Liver (tissue), 9 donors: ENCODE data around the gene RBMS3. TPM values are rescaled to one million over a fixed set of nuclear protein-coding genes. Genes with fewer than 3 reads are reported as not detected.

ENCODE experiments used
- DNase-seq: peaks from one replicate; pipeline ENCODE4 v3.0.0-alpha.2; 2017; ENCODE audit warnings: low spot score
- H3K27ac ChIP-seq, 2 donors: one replicate each; pipeline ENCODE4 v1.7.0; 2013; ENCODE audit warnings: inconsistent platforms in 2 of 2, low read length in 2 of 2, control low read depth in 1 of 2, low read depth in 1 of 2, mild to moderate bottlenecking in 1 of 2
- H3K27me3 ChIP-seq, 4 donors: one replicate each; pipeline versions ENCODE4 v1.6.1 to v1.7.0; 2013; ENCODE audit warnings: low read length in 3 of 4, inconsistent platforms in 1 of 4, mild to moderate bottlenecking in 1 of 4, moderate library complexity in 1 of 4; ENCODE audit not compliant: control insufficient read depth in 4 of 4, insufficient read depth in 4 of 4
- H3K36me3 ChIP-seq, 4 donors: one replicate each; pipeline versions ENCODE4 v1.6.1 to v1.7.0; 2013; ENCODE audit warnings: low read length in 3 of 4, mild to moderate bottlenecking in 3 of 4, low read depth in 1 of 4, moderate library complexity in 1 of 4; ENCODE audit not compliant: control insufficient read depth in 4 of 4, insufficient read depth in 3 of 4
- H3K4me1 ChIP-seq, 4 donors: one replicate each; pipeline versions ENCODE4 v1.6.1 to v1.7.0; 2013; ENCODE audit warnings: low read length in 3 of 4, mild to moderate bottlenecking in 3 of 4, moderate library complexity in 1 of 4; ENCODE audit not compliant: control insufficient read depth in 4 of 4, insufficient read depth in 4 of 4
- H3K4me3 ChIP-seq, 3 donors: one replicate each; pipeline versions ENCODE4 v1.6.1 to v1.7.0; 2013; ENCODE audit warnings: low read length in 3 of 3, control low read depth in 1 of 3, low read depth in 1 of 3, mild to moderate bottlenecking in 1 of 3
- H3K9ac ChIP-seq, 2 donors: one replicate each; pipeline ENCODE4 v1.7.0; 2013; ENCODE audit warnings: low read length in 2 of 2, mild to moderate bottlenecking in 2 of 2, moderate library complexity in 2 of 2, control low read depth in 1 of 2, low read depth in 1 of 2
- H3K9me3 ChIP-seq, 4 donors: one replicate each; pipeline versions ENCODE4 v1.6.1 to v1.7.0; 2013; ENCODE audit warnings: low read length in 3 of 4; ENCODE audit not compliant: control insufficient read depth in 4 of 4
- CTCF ChIP-seq: fragments of 150-350 bp; IDR thresholded peaks from 2 replicates; pipeline ENCODE4 v1.5.1; 2017; ENCODE audit warnings: improper control_type of control experiment, low read depth, low read length; ENCODE audit not compliant: missing input control
- EGR1 ChIP-seq, 2 donors: IDR thresholded peaks; 2 replicates each; pipeline ENCODE4 v1.6.1; 2016 to 2018; ENCODE audit warnings: antibody characterized with exemption in 2 of 2, low read depth in 2 of 2
- FOXA1 ChIP-seq: IDR thresholded peaks from 2 replicates; pipeline ENCODE4 v1.6.1; 2016; ENCODE audit warnings: antibody characterized with exemption
- FOXA2 ChIP-seq: IDR thresholded peaks from 2 replicates; pipeline ENCODE4 v1.6.1; 2016; ENCODE audit warnings: antibody characterized with exemption
- GABPA ChIP-seq, 2 donors: IDR thresholded peaks in 1 of 2; conservative IDR thresholded peaks in 1 of 2; 2 replicates each; pipeline ENCODE4 v1.6.1; 2016; ENCODE audit warnings: antibody characterized with exemption in 2 of 2, mild to moderate bottlenecking in 1 of 2, moderate library complexity in 1 of 2
- HNF4A ChIP-seq, 2 donors: conservative IDR thresholded peaks; 2 replicates each; pipeline ENCODE4 v1.6.1; 2016; ENCODE audit warnings: antibody characterized with exemption in 2 of 2, mild to moderate bottlenecking in 2 of 2
- HNF4G ChIP-seq: IDR thresholded peaks from 2 replicates; pipeline ENCODE4 v1.6.1; 2016; ENCODE audit warnings: antibody characterized with exemption
- JUND ChIP-seq, 2 donors: IDR thresholded peaks; 2 replicates each; pipeline ENCODE4 v1.6.1; 2016; ENCODE audit warnings: antibody characterized with exemption in 2 of 2
- MAX ChIP-seq: IDR thresholded peaks from 2 replicates; pipeline ENCODE4 v1.6.1; 2016; ENCODE audit warnings: antibody characterized with exemption
- NR2F2 ChIP-seq: IDR thresholded peaks from 2 replicates; pipeline ENCODE4 v1.6.1; 2016; ENCODE audit warnings: antibody characterized with exemption
- RAD21 ChIP-seq, 2 donors: IDR thresholded peaks; 2 replicates each; pipeline ENCODE4 v1.6.1; 2016; ENCODE audit warnings: antibody characterized with exemption in 2 of 2, mild to moderate bottlenecking in 2 of 2
- RXRA ChIP-seq, 2 donors: IDR thresholded peaks; 2 replicates each; pipeline ENCODE4 v1.6.1; 2017 to 2018; ENCODE audit warnings: antibody characterized with exemption in 2 of 2, mild to moderate bottlenecking in 1 of 2
- SP1 ChIP-seq: IDR thresholded peaks from 2 replicates; pipeline ENCODE4 v1.6.1; 2018; ENCODE audit warnings: antibody characterized with exemption, mild to moderate bottlenecking
- TAF1 ChIP-seq: conservative IDR thresholded peaks from 2 replicates; pipeline ENCODE4 v1.6.1; 2016; ENCODE audit warnings: antibody characterized with exemption, mild to moderate bottlenecking
- YY1 ChIP-seq: IDR thresholded peaks from 2 replicates; pipeline ENCODE4 v1.6.1; 2016; ENCODE audit warnings: antibody characterized with exemption, mild to moderate bottlenecking
- WGBS: extraction: QIAGEN DNeasy Blood & Tissue Kit; methylation state at CpG from one replicate; pipeline ENCODE4 v1.1.7; 2013; 5-methylcytosine and 5-hydroxymethylcytosine counted together
- polyA plus RNA-seq, 2 donors: library from polyadenylated mRNA; stranded (reverse) in 1 of 2; unstranded in 1 of 2; fragments of 200-250 nt in 1 of 2; fragments of >200 nt in 1 of 2; fragmentation: Nextera tagmentation in 1 of 2; extraction: Ambion mirVana in 1 of 2; gene quantifications; one replicate each; pipeline versions ENCODE4 v1.2.1 to v1.2.3, GENCODE V29; 2013 to 2015
- total RNA-seq, 2 donors: library from RNA; depleted of rRNA; stranded (reverse); fragments of >200 nt; gene quantifications; one replicate each; pipeline ENCODE4 v1.2.3, GENCODE V29; 2014
- TF ChIP-seq, protein P1 (sequence below): IDR thresholded peaks from 2 replicates; pipeline ENCODE4 v1.6.1; 2016; ENCODE audit warnings: antibody characterized with exemption
- donor health status: healthy.
- donor health status: healthy.
- donor health status: healthy.
- donor health status: healthy.
- donor health status: healthy.

The RBMS3 gene
- total and polyA plus RNA-seq, 4 donors = 1.2 to 14.9 (median 9.3) TPM

GRCh38 chr3:29716213-29716612 lies 435.3 kb downstream of the RBMS3 start:
- Histone ChIP-seq H3K27ac (no peak overlapping the region), H3K9me3 (no peaks in the 10 kb centered on the region), H3K4me1 (no peaks in the 10 kb centered on the region), H3K27me3 (no peaks in the 10 kb centered on the region), H3K4me3 (no peak overlapping the region), H3K9ac (no peak overlapping the region), H3K36me3 (no peaks in the 10 kb centered on the region)
- 83% methylated on average over 2 of the region's 2 CpGs for WGBS
- DNase-seq = no peak
- TF ChIP-seq HNF4G (no peak), NR2F2 (no peak), FOXA2 (no peak), FOXA1 (no peak), HNF4A (conservative IDR thresholded peaks at IDR 0.05) (no peak), RAD21 (IDR thresholded peaks at IDR 0.05) (no peak), EGR1 (IDR thresholded peaks at IDR 0.05; ENCODE audit: low read depth in 2 of 2) (no peak), GABPA (IDR thresholded peaks at IDR 0.05 in 1 of 2, conservative IDR thresholded peaks at IDR 0.05 in 1 of 2) (no peak), SP1 (no peak), CTCF (no peak), RXRA (IDR thresholded peaks at IDR 0.05) (no peak)
- TF ChIP-seq, protein P1, sequence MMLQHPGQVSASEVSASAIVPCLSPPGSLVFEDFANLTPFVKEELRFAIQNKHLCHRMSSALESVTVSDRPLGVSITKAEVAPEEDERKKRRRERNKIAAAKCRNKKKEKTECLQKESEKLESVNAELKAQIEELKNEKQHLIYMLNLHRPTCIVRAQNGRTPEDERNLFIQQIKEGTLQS = no peak

DNA sequence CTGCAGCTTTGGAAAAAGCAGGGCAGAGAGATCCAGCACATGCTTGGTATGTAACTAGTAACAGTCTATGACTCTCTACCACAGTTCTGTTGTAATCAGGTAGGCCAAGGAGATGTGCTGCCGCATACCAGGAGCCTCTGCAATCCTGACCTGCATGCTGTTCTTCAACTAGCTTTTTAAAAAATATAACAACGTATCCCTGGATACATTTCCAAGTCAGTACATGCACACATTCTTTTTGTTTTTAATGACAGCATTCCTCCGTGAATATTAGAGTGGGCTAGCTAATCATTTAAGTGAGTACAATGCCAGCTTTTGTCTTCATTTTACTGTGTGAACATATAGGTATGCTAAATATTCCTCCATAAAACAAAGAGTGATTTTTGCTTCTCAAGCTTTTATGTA lies 437.8 kb downstream of the RBMS3 start:
- H3K9ac ChIP-seq = no peak overlapping the region
- no peaks in the 10 kb centered on the region for H3K9me3 ChIP-seq
- TF ChIP-seq TAF1 (no peak), JUND (IDR thresholded peaks at IDR 0.05) (no peak), YY1 (no peak), EGR1 (IDR thresholded peaks at IDR 0.05; ENCODE audit: low read depth in 2 of 2) (no peak)
- H3K27me3 ChIP-seq = no peaks in the 10 kb centered on the region
- no peak overlapping the region for H3K4me3 ChIP-seq
- no peak overlapping the region for H3K27ac ChIP-seq
- no peaks in the 10 kb centered on the region for H3K4me1 ChIP-seq
- H3K36me3 ChIP-seq = no peaks in the 10 kb centered on the region
- no peak for DNase-seq
- WGBS = 83% methylated on average over 3 of the region's 3 CpGs

- no peak overlapping the region for H3K27ac ChIP-seq
- H3K4me1 ChIP-seq = no peaks in the 10 kb centered on the region
- WGBS = 71% methylated on average over 3 of the region's 3 CpGs
- no peak overlapping the region for H3K9ac ChIP-seq
- DNase-seq = no peak
- no peaks in the 10 kb centered on the region for H3K27me3 ChIP-seq
- no peaks in the 10 kb centered on the region for H3K36me3 ChIP-seq
- no peaks in the 10 kb centered on the region for H3K9me3 ChIP-seq
- no peak overlapping the region for H3K4me3 ChIP-seq
- TF ChIP-seq MAX = no peak
- no peak for TF ChIP-seq FOXA1
- TF ChIP-seq NR2F2 = no peak
- no peak for TF ChIP-seq RAD21 (IDR thresholded peaks at IDR 0.05)
Observed at GRCh38 chr3:29720665-29721064, 439.8 kb downstream of the RBMS3 start.
